Caco-2 (cell line): ENCODE measurements around the gene SLC7A1. TPM values are rescaled to one million over a fixed set of nuclear protein-coding genes. Genes with fewer than 3 reads are reported as not detected.

Experiments used
- BruUV-seq: library from RNA; stranded (reverse); fragments of 400-500 nt; replicated peaks from 2 replicates; lab custom pipeline; 2021; lab: Mats Ljungman, UMichigan
- CTCF ChIA-PET: fragments of 300-600 bp; sonication (Branson Sonifier 250); formaldehyde crosslinking; loops from one replicate; lab custom pipeline; 2022; ENCODE audit warnings: antibody characterized with exemption; lab: Charles Lee
- POLR2A ChIA-PET: fragments of 300-600 bp; sonication (Branson Sonifier 250); formaldehyde crosslinking; loops from one replicate; lab custom pipeline; 2022; ENCODE audit warnings: antibody characterized with exemption; lab: Charles Lee
- DNase-seq, 2 experiments: peaks; one replicate each; pipeline versions ENCODE4 v3.0.0 to v3.0.0-alpha.2; 2020 to 2022
- H3K27me3 ChIP-seq: replicated peaks from 2 replicates; pipeline ENCODE4 v1.6.0; 2011; ENCODE audit warnings: low read length; ENCODE audit not compliant: control insufficient read depth, insufficient read depth
- H3K36me3 ChIP-seq: 2 replicates; pipeline ENCODE4 v1.5.1; 2011; ENCODE audit warnings: low read length; ENCODE audit not compliant: control insufficient read depth, insufficient read depth
- H3K4me1 ChIP-seq: fragments of 250-450 bp; sonication (Bioruptor Pico); 2 replicates; pipeline ENCODE4 v1.5.1; 2020; ENCODE audit warnings: mild to moderate bottlenecking
- H3K4me3 ChIP-seq: 2 replicates; pipeline ENCODE4 v1.5.1; 2011; ENCODE audit warnings: low read depth, mild to moderate bottlenecking, control low read depth, low read length
- H3K9me3 ChIP-seq: fragments of 250-450 bp; sonication (Bioruptor Pico); 2 replicates; pipeline ENCODE4 v1.5.1; 2020; ENCODE audit warnings: mild to moderate bottlenecking, moderate library complexity
- H3K27ac Mint-ChIP-seq: one replicate; pipeline ENCODE4 v1.8.0; 2022; ENCODE audit warnings: mixed read lengths; ENCODE audit not compliant: unreplicated experiment
- H3K27me3 Mint-ChIP-seq: one replicate; pipeline ENCODE4 v1.8.0; 2022; ENCODE audit warnings: mixed read lengths; ENCODE audit not compliant: insufficient read depth, unreplicated experiment
- H3K36me3 Mint-ChIP-seq: one replicate; pipeline ENCODE4 v1.8.0; 2022; ENCODE audit warnings: mild to moderate bottlenecking, mixed read lengths; ENCODE audit not compliant: insufficient read depth, unreplicated experiment
- H3K4me1 Mint-ChIP-seq: one replicate; pipeline ENCODE4 v1.8.0; 2022; ENCODE audit warnings: low read depth, mixed read lengths; ENCODE audit not compliant: unreplicated experiment
- H3K4me3 Mint-ChIP-seq: one replicate; pipeline ENCODE4 v1.8.0; 2022; ENCODE audit warnings: mild to moderate bottlenecking, moderate library complexity, mixed read lengths; ENCODE audit not compliant: unreplicated experiment
- H3K9me3 Mint-ChIP-seq: one replicate; pipeline ENCODE4 v1.8.0; 2022; ENCODE audit warnings: mixed read lengths; ENCODE audit not compliant: unreplicated experiment
- CTCF ChIP-seq, 2 experiments: fragments of 200-600 bp in 1 of 2; IDR thresholded peaks; 1 replicate in 1 of 2; 2 replicates in 1 of 2; pipeline versions ENCODE4 v1.5.1 to v1.8.0; 2011 to 2022; ENCODE audit warnings: antibody characterized with exemption in 1 of 2, control low read depth in 1 of 2, inconsistent platforms in 1 of 2, low read depth in 1 of 2, low read length in 1 of 2, mild to moderate bottlenecking in 1 of 2, moderate library complexity in 1 of 2; ENCODE audit not compliant: insufficient read depth in 1 of 2, severe bottlenecking in 1 of 2, unreplicated experiment in 1 of 2
- intact Hi-C: fragments of 100-400 bp; cut with micrococcal nuclease; formaldehyde crosslinking; loops from one replicate; pipeline ENCODE4 v1.10.0; 2022; ENCODE audit not compliant: unreplicated experiment
- total RNA-seq: library from RNA; stranded (reverse); gene quantifications from 2 replicates; pipeline ENCODE4 v1.2.3, GENCODE V29; 2022

Gene SLC7A1
- total RNA-seq, 1 experiment from 2014 or later: 180 TPM

- Mint-ChIP-seq H3K27me3 (no peaks in the 10 kb centered on the region), H3K4me3 (no peak overlapping the region), H3K4me1 (no peaks in the 10 kb centered on the region), H3K27ac (peak overlapping the region; percentile 47), H3K9me3 (no peaks in the 10 kb centered on the region), H3K36me3 (peaks cover 77% of the 10 kb centered on the region)
- POLR2A ChIA-PET: no interaction called here
- Histone ChIP-seq H3K27me3 (no peaks in the 10 kb centered on the region), H3K36me3 (no peaks in the 10 kb centered on the region), H3K4me1 (no peaks in the 10 kb centered on the region), H3K4me3 (no peak overlapping the region), H3K9me3 (no peaks in the 10 kb centered on the region)
- intact Hi-C loops: no loop called here
- CTCF ChIA-PET: no interaction called here
- no TSS peak for BruUV-seq
- no peak for TF ChIP-seq CTCF (IDR thresholded peaks at IDR 0.05; ENCODE audit: insufficient read depth in 1 of 2, low read depth in 1 of 2, low read length in 1 of 2, severe bottlenecking in 1 of 2, unreplicated experiment in 1 of 2)
- DNase-seq: no peak
Observed at GRCh38 chr13:29583073-29583785, 12.3 kb downstream of the SLC7A1 start.

- ChIA-PET CTCF (interaction anchor here (0.5 to 0.6 kb wide), 2 partner anchors 14 to 900 kb away, joined by 3 read pairs; no protein-coding TSS in a partner anchor), POLR2A (no interaction called here)
- Histone ChIP-seq H3K36me3 (no peaks in the 10 kb centered on the region), H3K27me3 (no peaks in the 10 kb centered on the region), H3K4me3 (no peak overlapping the region), H3K4me1 (no peaks in the 10 kb centered on the region), H3K9me3 (no peaks in the 10 kb centered on the region)
- intact Hi-C loops: no loop called here
- H3K4me1 Mint-ChIP-seq: no peaks in the 10 kb centered on the region
- no peaks in the 10 kb centered on the region for H3K9me3 Mint-ChIP-seq
- H3K36me3 Mint-ChIP-seq: peaks cover 67% of the 10 kb centered on the region
- BruUV-seq: no TSS peak
- no peak overlapping the region for H3K27ac Mint-ChIP-seq
- no peak for TF ChIP-seq CTCF (IDR thresholded peaks at IDR 0.05; ENCODE audit: insufficient read depth in 1 of 2, low read depth in 1 of 2, low read length in 1 of 2, severe bottlenecking in 1 of 2, unreplicated experiment in 1 of 2)
- H3K4me3 Mint-ChIP-seq: no peak overlapping the region
- no peaks in the 10 kb centered on the region for H3K27me3 Mint-ChIP-seq
- no peak for DNase-seq
Observed at GRCh38 chr13:29582171-29582570, 13.3 kb downstream of the SLC7A1 start.

GRCh38 chr13:29581666-29582065, 13.8 kb downstream of the SLC7A1 start:
- ChIA-PET CTCF (interaction anchor here (0.5 kb wide), 1 partner anchor 900 kb away, joined by 3 read pairs; no protein-coding TSS in a partner anchor), POLR2A (no interaction called here)
- intact Hi-C loops: no loop called here
- no peak overlapping the region for H3K4me3 Mint-ChIP-seq
- H3K36me3 Mint-ChIP-seq: peaks cover 65% of the 10 kb centered on the region
- TF ChIP-seq CTCF (IDR thresholded peaks at IDR 0.05; ENCODE audit: insufficient read depth in 1 of 2, low read depth in 1 of 2, low read length in 1 of 2, severe bottlenecking in 1 of 2, unreplicated experiment in 1 of 2): no peak
- no peaks in the 10 kb centered on the region for H3K36me3 ChIP-seq
- no peak overlapping the region for H3K4me3 ChIP-seq
- no TSS peak for BruUV-seq
- H3K9me3 Mint-ChIP-seq: no peaks in the 10 kb centered on the region
- no peaks in the 10 kb centered on the region for H3K4me1 Mint-ChIP-seq
- no peaks in the 10 kb centered on the region for H3K27me3 Mint-ChIP-seq
- H3K9me3 ChIP-seq: no peaks in the 10 kb centered on the region
- no peaks in the 10 kb centered on the region for H3K27me3 ChIP-seq
- H3K27ac Mint-ChIP-seq: no peak overlapping the region
- no peak for DNase-seq
- no peaks in the 10 kb centered on the region for H3K4me1 ChIP-seq
